DOHH2 (cell line): ENCODE measurements around the gene GPN1.
"Not testable (repeated sequence)": the region's sequence is repeated elsewhere in the genome, so short reads cannot be mapped to it uniquely, and the experiment has no call there.

ENCODE experiments used
- EZH2phosphoT487 ChIP-seq: fragments of 200-600 bp; sonication (generic); IDR thresholded peaks from 2 replicates; pipeline ENCODE4 v1.6.1; 2017; ENCODE audit warnings: borderline replicate concordance, mild to moderate bottlenecking, antibody characterized with exemption, low read length, moderate library complexity, mixed read lengths
- TF ChIP-seq, protein P1 (sequence below): fragments of 200-600 bp; sonication (generic); IDR thresholded peaks from one replicate; pipeline ENCODE4 v1.5.1; 2014; ENCODE audit warnings: antibody characterized with exemption, mild to moderate bottlenecking, low read depth, low read length; ENCODE audit not compliant: poor library complexity, severe bottlenecking

DNA sequence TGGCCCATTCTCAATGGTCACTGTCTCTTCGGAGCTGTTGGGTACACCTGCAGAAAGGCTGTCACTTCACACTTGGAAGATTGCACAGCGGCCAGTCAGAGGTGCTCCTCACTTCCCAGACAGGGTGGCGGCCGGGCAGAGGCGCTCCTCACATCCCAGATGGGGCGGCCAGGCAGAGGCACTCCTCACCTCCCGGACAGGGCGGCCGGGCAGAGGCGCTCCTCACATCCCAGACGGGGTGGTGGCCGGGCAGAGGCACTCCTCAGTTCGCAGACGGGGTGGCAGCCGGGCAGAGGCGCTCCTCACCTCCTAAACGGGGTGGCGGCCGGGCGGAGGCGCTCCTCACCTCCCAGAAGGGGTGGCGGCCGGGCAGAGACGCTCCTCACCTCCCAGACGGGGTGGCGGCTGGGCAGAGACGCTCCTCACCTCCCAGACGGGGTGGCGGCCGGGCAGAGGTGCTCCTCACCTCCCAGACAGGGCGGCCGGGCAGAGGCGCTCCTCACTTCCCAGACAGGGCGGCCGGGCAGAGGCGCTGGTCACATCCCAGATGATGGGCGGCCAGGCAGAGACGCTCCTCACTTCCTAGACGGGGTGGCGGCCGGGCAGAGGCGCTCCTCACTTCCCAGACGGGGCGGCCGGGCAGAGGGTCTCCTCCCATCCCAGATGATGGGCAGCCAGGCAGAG lies 34.7 kb upstream of the GPN1 start:
- TF ChIP-seq, protein P1, sequence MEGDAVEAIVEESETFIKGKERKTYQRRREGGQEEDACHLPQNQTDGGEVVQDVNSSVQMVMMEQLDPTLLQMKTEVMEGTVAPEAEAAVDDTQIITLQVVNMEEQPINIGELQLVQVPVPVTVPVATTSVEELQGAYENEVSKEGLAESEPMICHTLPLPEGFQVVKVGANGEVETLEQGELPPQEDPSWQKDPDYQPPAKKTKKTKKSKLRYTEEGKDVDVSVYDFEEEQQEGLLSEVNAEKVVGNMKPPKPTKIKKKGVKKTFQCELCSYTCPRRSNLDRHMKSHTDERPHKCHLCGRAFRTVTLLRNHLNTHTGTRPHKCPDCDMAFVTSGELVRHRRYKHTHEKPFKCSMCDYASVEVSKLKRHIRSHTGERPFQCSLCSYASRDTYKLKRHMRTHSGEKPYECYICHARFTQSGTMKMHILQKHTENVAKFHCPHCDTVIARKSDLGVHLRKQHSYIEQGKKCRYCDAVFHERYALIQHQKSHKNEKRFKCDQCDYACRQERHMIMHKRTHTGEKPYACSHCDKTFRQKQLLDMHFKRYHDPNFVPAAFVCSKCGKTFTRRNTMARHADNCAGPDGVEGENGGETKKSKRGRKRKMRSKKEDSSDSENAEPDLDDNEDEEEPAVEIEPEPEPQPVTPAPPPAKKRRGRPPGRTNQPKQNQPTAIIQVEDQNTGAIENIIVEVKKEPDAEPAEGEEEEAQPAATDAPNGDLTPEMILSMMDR: not testable (repeated sequence)
- TF ChIP-seq EZH2phosphoT487: not testable (repeated sequence)
